Measurements from ENCODE around the gene AIMP2.

DNA sequence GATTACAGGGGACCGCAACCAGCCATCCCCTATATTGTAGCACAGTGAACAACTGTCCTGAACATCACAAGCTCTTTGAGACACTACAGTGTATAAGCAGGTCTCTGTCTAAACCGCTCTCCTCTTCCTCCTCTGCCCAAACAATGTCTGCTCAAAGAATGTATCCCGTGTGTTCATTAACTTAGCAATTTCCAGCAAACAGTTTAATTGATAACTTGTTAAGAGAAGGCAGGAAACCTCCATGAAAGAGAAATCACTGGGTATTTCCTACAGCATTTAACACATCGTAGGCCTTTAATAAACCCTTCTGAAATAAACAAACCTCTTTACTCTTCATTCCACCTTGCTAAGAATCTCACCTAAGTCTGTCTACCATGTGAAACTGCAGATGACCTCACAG, 1.7 kb upstream of the AIMP2 start:
- no peak for TF ChIP-seq EZH2phosphoT487 (IDR thresholded peaks at IDR 0.05; ENCODE audit: insufficient read depth, low read depth)
- TF ChIP-seq EZH2 (IDR thresholded peaks at IDR 0.05; ENCODE audit: insufficient read depth, poor library complexity, severe bottlenecking), result no peak
